Measurements from ENCODE around the gene GNL1. TPM values are rescaled to one million over a fixed set of nuclear protein-coding genes. Genes with fewer than 3 reads are reported as not detected.
"Not testable (repeated sequence)": the region's sequence is repeated elsewhere in the genome, so short reads cannot be mapped to it uniquely, and the experiment has no call there.

GNL1 gene
- total RNA-seq, 1 experiment from 2014 or later = 38.6 TPM

DNA sequence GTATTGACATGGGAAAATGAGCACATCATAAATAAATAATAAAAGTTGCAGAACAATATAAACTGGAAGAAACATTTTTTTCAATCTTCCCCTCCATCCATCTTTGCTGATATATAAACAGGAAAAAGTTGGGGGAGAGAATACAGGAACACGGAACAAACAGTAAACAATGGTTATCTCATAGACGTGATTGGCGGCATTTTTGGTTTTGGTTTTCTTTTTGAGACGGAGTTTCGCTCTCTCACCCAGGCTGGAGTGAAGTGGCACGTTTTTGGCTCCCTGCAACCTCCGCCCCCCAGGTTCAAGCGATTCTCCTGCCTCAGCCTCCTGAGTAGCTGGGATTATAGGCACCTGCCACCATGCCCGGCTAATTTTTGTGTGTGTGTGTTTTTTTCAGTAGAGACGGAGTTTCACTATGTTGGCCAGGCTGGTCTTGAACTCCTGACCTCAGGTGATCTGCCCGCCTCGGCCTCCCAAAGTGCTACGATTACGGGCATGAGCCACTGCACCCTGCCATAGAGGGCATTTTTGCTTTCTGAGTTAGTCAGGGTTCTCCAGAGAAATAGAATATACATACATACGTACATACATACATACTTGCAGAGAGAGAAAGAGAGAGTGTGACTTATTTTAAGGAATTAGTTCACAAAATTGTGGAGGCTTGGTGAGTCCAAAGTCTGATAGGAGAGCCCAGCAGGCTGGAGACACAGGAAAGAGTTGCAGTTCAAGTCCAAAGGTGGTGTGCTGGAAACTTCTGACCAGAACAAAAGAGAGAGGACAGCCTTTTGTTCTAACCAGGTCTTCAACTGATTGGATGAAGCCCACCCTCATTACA, 22.6 kb downstream of the GNL1 start:
- no peak for DNase-seq (ENCODE audit: low read depth)

DNA sequence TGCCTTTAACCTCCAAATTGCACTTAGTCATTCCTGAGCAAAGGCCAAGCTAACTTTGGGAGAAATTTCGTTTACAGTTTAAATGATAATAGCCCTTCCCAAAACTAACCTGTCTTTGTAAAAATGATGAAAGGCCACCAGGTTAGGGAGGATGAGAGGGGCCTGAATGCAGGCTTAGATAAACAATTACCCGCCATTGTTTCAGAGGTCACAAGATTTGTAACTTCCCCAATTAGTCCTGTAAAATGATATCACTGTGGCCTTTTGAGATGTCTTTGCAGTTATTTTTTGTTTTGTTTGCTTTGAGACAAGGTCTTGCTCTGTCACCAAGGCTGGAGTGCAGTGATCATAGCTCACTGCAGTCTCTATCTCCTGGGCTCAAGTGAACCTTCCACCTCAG, 26.3 kb downstream of the GNL1 start:
- no peak for DNase-seq (ENCODE audit: low read depth)

DNA sequence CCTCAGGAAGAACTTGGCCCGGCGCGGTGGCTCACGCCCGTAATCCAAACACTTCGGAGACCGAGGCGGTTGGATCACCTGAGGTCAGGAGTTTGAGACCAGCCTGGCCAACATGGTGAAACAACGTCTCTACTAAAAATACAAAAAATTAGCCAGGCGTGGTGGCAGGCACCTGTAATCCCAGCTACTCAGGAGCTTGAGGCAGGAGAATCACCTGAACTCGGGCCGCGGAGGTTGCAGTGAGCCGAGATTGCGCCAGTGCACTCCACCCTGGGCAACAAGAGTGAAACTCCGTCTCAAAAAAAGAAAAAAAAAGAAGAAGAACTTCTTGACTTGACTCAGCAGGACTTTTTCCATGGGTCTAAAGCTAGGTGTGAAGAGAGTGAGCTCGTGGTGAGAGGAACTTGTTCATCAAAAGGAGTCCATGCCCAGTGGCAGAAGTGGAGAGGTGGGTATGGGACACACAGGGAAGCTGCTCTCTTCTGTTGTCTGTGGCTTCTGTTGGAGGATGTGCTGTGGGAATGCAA, 26.9 kb downstream of the GNL1 start:
- not testable (repeated sequence) for DNase-seq (ENCODE audit: low read depth)

DNA sequence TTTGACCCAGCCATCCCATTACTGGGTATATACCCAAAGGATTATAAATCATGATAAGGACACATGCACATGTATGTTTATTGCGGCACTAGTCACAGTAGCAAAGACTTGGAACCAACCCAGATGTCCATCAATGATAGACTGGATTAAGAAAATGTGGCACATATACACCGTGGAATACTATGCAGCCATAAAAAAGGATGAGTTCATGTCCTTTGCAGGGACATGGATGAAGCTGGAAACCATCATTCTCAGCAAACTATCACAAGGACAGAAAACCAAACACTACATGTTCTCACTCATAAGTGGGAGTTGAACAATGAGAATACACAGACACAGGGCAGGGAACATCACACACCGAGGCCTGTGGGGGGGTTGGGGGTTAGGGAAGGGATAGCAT, 29.8 kb downstream of the GNL1 start:
- not testable (repeated sequence) for DNase-seq (ENCODE audit: low read depth)

DNA sequence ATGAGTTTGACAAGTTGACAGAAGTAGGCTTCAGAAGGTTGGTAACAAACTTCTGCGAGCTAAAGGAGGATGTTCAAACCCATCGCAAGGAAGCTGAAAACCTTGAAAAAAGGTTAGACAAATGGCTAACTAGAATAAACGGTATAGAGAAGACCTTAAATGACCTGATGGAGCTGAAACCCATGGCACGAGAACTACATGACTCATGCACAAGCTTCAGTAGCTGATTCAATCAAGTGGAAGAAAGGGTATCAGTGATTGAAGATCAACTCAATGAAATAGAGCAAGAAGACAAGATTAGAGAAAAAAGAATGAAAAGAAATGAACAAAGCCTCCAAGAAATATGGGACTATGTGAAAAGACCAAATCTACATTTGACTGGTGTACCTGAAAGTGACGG, 34.3 kb downstream of the GNL1 start:
- peak; percentile 54 for DNase-seq (ENCODE audit: low read depth)

DNA sequence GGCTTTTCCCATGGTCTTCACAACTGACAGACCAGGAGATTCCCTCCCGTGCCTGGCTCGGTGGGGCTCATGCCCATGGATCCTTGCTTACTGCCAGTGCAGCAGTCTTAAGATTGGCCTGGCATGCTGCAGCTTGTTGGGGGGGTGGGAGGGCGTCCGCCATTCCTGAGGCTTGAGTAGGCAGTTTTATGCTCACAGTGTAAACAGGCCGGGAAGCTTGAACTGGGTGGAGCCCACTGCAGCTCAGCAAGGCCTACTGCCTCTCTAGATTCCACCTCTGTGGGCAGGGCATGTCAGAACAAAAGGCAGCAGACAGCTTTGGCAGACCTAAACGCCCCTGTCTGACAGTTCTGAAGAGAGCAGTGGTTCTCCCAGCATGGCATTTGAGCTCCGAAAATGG, 35.2 kb downstream of the GNL1 start:
- not testable (repeated sequence) for DNase-seq (ENCODE audit: low read depth)

DNA sequence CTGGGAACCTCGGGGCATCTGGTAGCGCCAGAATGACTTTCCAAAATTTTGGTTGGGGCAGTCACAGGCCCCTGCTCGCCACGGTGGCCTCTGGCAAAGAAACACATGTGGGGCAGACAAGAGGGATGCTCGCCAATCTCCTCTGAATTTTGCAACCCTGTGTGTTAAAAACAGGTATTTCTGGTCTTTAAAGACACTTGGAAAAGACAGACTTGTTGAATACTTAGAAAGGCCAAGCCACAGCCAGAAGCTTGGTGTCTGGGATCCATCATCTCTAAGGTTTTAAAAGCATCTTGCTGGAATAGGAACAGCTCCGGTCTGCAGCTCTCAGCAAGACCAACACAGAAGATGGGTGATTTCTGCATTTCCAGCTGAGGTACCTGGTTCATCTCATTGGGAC, 35.8 kb downstream of the GNL1 start:
- DNase-seq (ENCODE audit: low read depth) = no peak

DNA sequence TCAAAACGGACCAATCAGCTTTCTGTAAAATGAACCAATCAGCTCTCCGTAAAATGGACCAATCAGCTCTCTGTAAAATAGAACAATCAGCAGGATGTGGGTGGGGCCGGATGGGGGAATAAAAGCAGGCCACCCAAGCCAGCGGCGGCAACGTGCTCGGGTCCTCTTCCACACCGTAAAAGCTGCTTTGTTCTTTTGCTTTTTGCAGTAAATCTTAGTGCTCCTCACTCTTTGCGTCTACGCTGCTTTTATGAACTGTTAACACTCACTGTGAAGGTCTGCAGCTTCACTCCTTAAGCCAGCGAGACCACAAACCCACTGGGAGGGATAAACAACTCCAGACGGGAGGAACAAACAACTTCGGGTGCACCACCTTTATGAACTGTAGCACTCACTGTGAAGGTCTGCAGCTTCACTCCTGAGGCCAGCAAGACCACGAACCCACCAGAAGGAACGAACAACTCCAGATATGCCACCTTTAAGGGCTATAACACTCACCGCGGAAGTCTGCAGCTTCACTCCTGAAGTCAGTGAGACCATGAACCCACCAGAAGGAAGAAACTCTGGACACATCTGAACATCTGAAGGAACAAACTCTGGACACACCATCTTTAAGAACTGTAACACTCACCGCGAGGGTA, 37.7 kb downstream of the GNL1 start:
- not testable (repeated sequence) for DNase-seq (ENCODE audit: low read depth)

DNA sequence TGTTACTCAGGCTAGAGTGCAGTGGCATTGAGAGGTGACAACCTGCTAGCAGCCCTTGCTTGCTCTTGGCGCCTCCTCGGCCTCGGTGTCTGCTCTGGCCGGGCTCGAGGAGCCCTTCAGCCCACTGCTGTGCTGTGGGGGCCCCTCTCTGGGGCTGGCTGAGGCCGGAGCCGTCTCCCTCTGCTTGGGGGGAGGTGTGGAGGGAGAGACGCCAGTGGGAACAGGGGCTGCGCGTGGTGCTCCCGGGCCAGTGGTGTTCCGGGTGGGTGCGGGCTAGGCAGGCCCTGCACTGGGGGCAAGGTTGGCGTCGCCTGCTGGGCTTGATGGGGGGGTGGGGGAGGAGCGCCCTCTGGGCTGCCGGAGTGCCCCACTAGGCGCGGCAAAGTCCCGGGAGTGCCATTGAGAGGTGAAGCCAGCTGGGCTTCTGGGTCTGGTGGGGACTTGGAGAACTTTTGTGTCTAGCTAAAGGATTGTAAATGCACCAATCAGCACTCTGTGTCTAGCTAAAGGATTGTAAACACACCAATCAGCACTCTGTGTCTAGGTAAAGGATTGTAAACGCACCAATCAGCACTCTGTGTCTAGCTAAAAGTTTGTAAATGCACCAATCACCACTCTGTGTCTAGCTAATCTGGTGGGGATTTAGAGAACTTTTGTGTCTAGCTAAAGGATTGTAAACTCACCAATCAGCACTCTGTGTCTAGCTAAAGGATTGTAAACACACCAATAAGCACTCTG, 38.4 kb downstream of the GNL1 start:
- not testable (repeated sequence) for DNase-seq (ENCODE audit: low read depth)

DNA sequence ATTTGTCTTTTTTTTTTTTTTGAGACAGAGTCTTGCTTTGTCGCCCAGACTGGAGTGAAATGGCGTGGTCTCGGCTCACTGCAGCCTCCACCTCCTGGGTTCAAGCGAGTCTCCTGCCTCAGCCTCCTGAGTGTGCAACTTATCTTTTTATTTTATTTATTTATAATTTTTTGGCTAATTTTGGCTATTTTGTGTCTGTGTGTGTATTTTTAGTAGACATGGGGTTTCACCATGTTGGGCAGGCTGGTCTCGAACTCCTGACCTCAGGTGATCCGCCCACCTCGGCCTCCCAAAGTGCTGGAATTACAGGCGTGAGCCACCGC, 39.6 kb downstream of the GNL1 start:
- DNase-seq (ENCODE audit: low read depth) = not testable (repeated sequence)

DNA sequence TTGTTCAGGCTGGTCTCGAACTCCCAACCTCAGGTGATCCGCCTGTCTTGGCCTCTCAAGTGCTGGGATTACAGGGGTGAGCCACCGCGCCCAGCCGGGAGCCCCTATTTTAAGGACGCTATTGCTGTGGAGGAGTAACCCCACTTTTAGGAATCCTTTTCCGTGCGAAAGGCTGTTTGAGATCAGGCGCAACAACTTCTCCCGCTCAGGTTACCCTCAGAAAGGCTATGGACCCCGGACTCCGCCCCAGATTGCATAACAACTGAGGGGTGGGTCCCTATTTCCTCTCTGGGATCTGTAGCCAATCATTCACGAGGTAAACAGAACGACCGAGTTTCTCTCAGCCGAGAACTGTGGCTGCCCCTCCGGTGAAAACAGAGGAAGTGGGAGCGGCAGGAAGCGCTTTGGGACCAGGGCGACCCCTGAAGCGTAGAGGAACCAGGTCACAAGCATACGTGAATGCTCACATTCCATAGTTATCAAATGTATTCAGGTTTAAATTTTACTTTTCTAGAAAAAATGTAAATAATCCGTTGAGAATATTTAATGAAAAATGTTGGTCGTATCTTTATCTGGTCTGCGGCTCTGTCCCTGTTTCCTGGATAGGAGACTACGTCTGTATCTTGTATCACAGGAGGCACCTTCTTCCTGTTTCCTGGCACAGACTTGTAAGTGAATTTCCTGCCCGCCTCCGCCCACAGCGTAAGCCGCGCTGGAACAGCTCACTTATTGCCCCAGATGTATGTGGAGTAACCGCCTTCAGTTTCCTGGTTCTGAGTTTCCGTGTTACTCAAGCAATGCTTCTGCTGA, 40.1 kb downstream of the GNL1 start:
- peak; percentile 91 for DNase-seq (ENCODE audit: low read depth)

DNA sequence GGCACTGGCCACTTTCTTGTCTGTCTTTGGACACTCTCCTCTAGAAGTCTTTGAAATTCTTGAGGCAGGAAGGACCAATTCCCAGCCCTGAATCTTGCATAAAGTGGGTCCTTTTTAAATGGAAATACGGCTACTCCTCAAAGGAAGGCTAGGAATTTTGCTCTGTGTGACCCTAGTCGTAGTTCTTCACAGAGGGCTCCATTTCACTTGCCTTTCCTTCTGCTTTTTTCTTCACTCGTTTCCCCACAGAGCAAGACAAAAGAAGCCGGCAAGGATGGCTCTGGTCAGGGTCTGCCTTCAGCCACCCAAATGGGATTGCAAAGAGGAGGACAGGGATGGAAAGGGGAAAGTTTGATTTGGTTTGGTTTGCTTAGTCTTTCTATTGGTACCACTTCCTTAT, 41.2 kb downstream of the GNL1 start:
- DNase-seq (ENCODE audit: low read depth) = no peak

DNA sequence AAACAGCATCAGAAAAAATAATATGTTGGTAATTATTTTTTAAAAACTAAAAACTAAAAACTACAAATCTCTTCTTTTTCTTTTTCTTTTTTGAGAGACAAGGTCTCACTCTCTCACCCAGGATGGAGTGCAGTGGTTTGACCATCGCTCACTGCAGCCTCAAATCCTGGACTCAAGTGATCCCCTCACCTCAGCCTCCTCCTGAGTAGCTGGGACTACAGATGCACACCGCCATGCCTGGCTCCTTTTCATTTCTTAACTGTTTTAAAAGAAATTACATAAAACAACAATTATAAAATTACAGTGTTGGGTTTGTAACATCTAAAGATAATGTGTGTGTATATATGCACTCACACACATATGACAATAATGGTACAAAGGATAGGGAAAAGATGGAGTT, 42.8 kb downstream of the GNL1 start:
- DNase-seq (ENCODE audit: low read depth) = no peak

DNA sequence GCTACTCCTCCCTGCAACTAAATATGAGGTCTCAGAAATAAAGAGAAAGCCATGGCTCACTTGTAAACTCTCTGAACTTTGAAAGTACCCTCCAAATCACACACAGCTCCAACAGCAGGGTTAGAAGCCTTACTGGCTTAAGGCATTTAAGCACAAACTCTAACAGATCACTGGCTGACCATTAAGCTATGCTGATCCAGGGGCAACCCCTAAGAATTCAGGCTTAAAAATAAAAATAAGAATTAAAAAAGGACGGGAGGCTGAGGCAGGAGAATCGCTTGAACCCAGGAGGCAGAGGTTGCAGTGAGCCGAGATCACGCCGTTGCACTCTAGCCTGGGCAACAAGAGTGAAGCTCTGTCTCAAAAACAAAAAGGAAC, 45.1 kb downstream of the GNL1 start:
- no peak for DNase-seq (ENCODE audit: low read depth)

DNA sequence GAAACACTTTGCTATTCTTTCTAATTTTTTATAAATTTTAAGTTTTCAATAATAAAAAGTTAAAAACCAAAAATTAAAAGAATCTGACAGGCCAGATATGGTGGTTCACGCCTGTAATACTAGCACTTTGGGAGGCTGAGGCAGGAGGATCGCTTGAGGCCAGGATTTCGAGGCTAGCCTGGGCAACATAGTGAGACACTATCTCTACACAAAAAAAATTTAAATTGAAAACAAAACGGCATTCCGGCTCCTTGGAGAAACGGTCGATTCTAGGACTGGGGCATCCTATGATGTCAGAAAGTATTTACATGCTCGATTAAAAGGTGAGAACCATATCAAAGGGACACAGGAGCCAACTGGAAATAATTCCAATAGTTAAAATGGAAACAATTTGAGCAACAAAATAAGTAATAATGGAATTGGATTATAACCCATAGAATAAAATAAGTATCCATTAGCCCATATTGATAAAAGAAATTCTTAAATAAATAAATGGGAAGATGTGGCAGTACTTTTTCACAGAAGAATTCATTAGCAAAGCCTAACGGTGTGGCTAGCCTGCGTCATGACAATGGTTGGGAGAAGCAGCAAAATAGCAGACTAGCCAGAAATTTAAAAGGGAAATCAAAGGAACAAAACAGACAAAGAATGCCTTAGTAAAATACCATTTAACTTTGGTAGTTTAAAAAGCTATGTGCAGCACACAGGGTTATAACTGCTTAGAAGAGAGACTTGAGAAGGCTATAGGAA, 45.7 kb downstream of the GNL1 start:
- no peak for DNase-seq (ENCODE audit: low read depth)

DNA sequence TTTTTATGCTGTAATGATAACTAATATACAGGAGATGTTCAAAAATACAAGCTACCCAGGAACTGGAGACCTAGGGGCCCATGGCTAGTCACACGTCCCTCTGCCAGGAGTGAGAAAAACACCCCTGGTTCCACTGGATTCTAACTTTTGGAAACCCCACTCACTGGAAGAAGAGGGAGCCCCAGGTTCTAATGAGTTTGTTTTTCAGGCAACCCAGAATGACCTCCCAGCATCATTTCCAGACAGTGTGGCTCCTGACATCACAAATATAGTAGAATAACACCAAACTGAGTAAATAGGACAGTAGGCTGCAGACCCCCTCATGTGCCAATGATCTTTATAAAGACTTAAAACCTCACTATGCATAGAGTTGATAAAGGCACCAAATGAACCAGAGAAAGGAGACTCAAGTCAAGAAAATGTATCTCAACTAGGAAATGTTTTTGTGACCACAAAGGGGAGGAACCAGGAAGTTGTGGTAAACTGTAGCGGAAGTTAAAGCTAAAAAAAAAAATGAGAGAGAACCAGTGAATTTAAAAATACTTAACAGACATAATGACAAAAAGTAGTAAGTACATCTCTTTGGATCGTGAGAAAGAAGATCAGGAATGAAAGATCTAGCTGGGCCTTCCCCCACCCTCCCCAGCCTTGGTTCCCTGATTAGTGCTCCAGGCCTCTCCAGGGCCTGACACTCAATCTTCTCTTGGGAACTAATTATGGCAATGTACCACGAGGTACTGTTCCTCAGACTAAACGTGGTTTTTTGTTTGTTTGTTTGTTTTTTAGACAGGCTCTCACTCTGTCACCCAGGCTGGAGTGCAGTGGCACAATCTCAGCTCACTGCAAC, 47.2 kb downstream of the GNL1 start:
- DNase-seq (ENCODE audit: low read depth) = peak; percentile 51

DNA sequence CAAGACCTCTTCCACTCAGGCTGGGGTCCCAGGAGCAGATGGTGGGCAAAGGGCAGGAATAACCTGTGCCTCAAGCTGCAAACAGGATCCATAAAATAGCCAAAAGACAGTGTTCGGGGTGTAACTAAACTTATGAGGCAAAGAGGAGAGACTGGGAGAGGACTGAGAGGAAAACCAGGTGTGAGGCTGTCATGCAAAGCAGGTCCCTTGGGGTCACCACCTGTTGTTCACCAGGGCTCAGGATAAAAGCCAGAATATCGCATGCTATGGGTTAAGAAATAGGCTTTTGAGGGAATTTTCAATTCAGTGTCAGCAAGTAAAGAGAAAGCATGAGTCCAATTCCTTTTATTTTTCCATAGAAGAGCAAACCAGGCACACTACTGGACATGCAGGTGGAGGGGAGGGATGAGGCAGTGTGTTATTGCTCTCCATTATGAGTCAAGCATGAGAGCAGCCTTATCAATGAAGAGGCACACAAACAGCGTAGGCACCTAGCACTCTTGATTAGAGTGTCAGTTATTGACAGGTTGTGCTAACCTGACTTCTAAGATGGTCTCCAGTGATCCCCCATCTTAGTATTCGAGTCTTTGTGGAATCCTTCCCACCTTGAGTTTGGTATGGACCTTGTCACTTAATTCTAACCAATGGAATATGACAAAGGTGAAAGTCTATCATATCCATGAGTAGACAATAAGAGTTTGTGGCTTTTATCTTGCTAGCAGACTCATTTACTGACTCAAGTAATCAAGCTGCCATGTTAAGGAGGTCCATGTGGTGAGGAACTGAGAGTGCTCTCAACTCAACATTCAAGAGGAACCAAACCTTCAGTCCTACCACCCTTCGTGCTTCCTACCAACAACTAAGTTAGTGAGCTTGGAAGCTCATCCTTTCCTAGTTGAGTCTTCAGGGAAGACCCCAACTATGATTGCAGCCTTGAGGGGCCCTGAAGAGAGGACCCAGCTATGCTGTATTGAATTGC, 48.2 kb downstream of the GNL1 start:
- DNase-seq (ENCODE audit: low read depth) = no peak

DNA sequence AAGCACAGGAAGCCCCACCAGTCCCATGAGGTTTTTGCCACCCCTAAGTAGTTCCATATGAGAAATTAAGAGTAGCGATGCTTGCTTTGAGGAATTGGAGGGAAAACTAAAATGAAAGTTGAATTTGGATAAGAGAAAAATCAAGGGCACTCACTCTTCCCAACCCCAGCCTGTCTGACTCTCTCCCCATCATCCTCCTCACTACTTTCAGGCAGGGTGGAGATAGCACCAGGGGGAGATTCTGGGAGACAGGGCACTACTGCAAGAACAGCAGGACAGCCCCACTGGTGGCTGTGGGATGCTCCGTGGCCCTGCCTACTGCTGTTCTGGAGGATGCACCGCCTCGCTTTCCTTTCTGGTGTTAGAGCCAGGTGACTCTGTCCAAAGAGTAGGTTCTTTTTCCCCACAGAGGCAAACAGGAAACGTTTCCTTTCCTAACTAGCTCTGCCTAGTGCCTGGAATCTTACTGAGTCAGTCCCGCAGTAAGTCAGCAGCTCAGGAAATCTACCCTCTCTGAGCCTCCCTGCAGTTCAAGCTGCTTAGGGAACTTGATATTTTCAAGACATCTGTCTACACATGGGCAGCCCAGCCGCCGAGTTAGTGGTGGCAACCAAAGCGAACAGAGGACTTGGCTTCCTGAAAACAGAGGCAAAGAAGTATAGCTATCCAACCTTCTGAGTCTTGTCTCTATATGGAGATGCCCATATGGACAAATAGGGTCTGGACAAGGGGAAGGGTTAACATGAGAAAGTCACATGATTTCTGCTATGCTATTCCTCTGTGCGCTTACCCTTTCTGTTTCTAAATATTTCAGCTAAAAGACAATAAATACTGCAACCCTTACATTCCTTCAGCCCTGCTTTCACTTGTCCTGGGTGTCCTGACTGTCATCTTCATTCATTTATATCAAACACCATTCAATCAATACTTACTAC, 55.6 kb downstream of the GNL1 start:
- peak; percentile 29 for DNase-seq (ENCODE audit: low read depth)

Measured in RPMI7951 (cell line).